ENCODE data around the gene SYNDIG1. TPM values are rescaled to one million over a fixed set of nuclear protein-coding genes. Genes with fewer than 3 reads are reported as not detected.

The SYNDIG1 gene
- total RNA-seq, 1 experiment from 2014 or later: 5.4 TPM

DNA sequence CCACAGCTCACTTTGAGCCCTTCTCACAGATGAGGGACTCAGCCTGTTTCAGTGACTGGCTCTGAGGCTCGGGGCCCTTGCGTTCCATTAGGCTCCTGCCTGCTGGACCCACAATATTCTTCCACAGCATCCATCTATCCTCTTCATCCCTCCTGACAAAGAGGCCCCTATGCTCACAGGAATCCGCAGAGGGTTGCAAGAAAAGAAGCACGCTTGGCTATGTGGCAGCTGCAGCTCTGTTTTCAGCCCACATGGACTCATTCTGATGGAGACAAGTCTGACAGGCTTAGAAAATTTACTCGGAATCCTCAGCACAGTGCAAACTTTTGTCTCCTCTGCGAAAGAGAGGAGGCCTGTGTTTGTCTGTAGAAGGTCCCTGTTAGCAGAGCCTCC, 207.5 kb downstream of the SYNDIG1 start:
- Histone ChIP-seq H3K27ac (ENCODE audit: insufficient read length, low read depth, low read length) (no peak overlapping the region), H3K23ac (ENCODE audit: insufficient read length, low read depth, low read length) (no peak overlapping the region), H2BK5ac (ENCODE audit: insufficient read length, low read length) (no peak overlapping the region), H3T11ph (ENCODE audit: low read length) (no peak overlapping the region), H3K79me2 (ENCODE audit: insufficient read depth, low read length) (no peaks in the 10 kb centered on the region), H2AK5ac (ENCODE audit: insufficient read length, low read length) (no peak overlapping the region), H2BK20ac (ENCODE audit: low read depth, low read length, poor library complexity, severe bottlenecking) (no peak overlapping the region), H4K8ac (replicated peaks; ENCODE audit: insufficient read length, low read depth, low read length) (no peak overlapping the region), H3K9ac (ENCODE audit: extremely low read depth, insufficient read length, low read length) (no peak overlapping the region), H3K79me1 (ENCODE audit: insufficient read depth, low read depth, low read length, poor library complexity, severe bottlenecking) (no peaks in the 10 kb centered on the region), H3K4me1 (ENCODE audit: insufficient read depth, low read length) (no peaks in the 10 kb centered on the region), H3K9me3 (ENCODE audit: control insufficient read depth, low read depth, low read length) (no peaks in the 10 kb centered on the region), H2AFZ (ENCODE audit: low read length) (no peak overlapping the region), H4K20me1 (ENCODE audit: control insufficient read depth, insufficient read depth, insufficient read length) (no peaks in the 10 kb centered on the region), H3K4ac (ENCODE audit: low read depth, low read length) (no peak overlapping the region), H2BK120ac (ENCODE audit: low read depth, low read length, poor library complexity, severe bottlenecking) (no peak overlapping the region), H3K14ac (ENCODE audit: insufficient read depth, low read length) (no peak overlapping the region), H2BK12ac (ENCODE audit: insufficient read length, low read depth, low read length) (no peak overlapping the region), H3K27me3 (ENCODE audit: insufficient read depth, low read length) (no peaks in the 10 kb centered on the region), H4K5ac (ENCODE audit: insufficient read length, low read depth, low read length) (no peak overlapping the region), H2BK15ac (ENCODE audit: low read depth, low read length) (no peak overlapping the region), H3K56ac (ENCODE audit: insufficient read length, low read depth, low read length) (no peak overlapping the region), H4K91ac (ENCODE audit: insufficient read length, low read depth, low read length) (no peak overlapping the region), H3K23me2 (ENCODE audit: insufficient read length, low read depth, low read length, poor library complexity, severe bottlenecking) (no peaks in the 10 kb centered on the region), H3K4me2 (ENCODE audit: insufficient read depth, insufficient read length, low read length) (no peak overlapping the region), H3K18ac (ENCODE audit: insufficient read length, low read depth, low read length) (no peak overlapping the region)
- WGBS (ENCODE audit: extremely low coverage, insufficient read length, low lambda C conversion rate): no CpG with 5 or more reads among the region's 6 CpGs
- Mint-ChIP-seq H3K4me3 (no peak overlapping the region), H3K27ac (no peak overlapping the region), H3K9me3 (no peaks in the 10 kb centered on the region; a peak in 1 of 5 replicates), H3K36me3 (ENCODE audit: insufficient read depth in 1 of 3, low read depth in 3 of 3) (no peaks in the 10 kb centered on the region), H3K27me3 (ENCODE audit: low read depth) (no peaks in the 10 kb centered on the region; the same call in none of the 2 replicates), H3K4me1 (no peaks in the 10 kb centered on the region)
- no peak for DNase-seq
- TF ChIP-seq, protein P1, sequence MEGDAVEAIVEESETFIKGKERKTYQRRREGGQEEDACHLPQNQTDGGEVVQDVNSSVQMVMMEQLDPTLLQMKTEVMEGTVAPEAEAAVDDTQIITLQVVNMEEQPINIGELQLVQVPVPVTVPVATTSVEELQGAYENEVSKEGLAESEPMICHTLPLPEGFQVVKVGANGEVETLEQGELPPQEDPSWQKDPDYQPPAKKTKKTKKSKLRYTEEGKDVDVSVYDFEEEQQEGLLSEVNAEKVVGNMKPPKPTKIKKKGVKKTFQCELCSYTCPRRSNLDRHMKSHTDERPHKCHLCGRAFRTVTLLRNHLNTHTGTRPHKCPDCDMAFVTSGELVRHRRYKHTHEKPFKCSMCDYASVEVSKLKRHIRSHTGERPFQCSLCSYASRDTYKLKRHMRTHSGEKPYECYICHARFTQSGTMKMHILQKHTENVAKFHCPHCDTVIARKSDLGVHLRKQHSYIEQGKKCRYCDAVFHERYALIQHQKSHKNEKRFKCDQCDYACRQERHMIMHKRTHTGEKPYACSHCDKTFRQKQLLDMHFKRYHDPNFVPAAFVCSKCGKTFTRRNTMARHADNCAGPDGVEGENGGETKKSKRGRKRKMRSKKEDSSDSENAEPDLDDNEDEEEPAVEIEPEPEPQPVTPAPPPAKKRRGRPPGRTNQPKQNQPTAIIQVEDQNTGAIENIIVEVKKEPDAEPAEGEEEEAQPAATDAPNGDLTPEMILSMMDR (conservative IDR thresholded peaks at IDR 0.05): no peak
